Adrenal gland (tissue), 12 donors: ENCODE data around the gene TXNDC2. TPM values are rescaled to one million over a fixed set of nuclear protein-coding genes. Genes with fewer than 3 reads are reported as not detected.

ENCODE experiments used
- DNase-seq, 7 donors: peaks; one replicate each; pipeline ENCODE4 v3.0.0-alpha.2; 2019 to 2020
- H3K27ac ChIP-seq, 5 donors: fragments of 200-600 bp; sonication (generic) in 4 of 5; 1 replicate in 3 of 5; 2 replicates in 2 of 5; pipeline versions ENCODE4 v1.5.1 to v1.8.0; 2016 to 2020; ENCODE audit warnings: mild to moderate bottlenecking in 1 of 5
- H3K27me3 ChIP-seq: fragments of 200-600 bp; 2 replicates; pipeline ENCODE4 v1.8.0; 2021
- H3K36me3 ChIP-seq, 2 donors: fragments of 200-600 bp; replicated peaks in 1 of 2; 1 replicate in 1 of 2; 2 replicates in 1 of 2; pipeline versions ENCODE4 v1.5.1 to v1.8.0; 2018 to 2022
- H3K4me1 ChIP-seq, 2 donors: fragments of 200-600 bp; replicated peaks in 1 of 2; 1 replicate in 1 of 2; 2 replicates in 1 of 2; pipeline versions ENCODE4 v1.5.1 to v1.8.0; 2018 to 2021
- H3K4me3 ChIP-seq, 4 donors: fragments of 200-600 bp; sonication (generic) in 3 of 4; one replicate each; pipeline ENCODE4 v1.5.1; 2016 to 2018
- H3K9me3 ChIP-seq, 3 donors: fragments of 200-600 bp; sonication (generic) in 1 of 3; replicated peaks in 1 of 3; 1 replicate in 2 of 3; 2 replicates in 1 of 3; pipeline versions ENCODE4 v1.5.1 to v1.8.0; 2016 to 2021
- POLR2A ChIP-seq, 2 donors: fragments of 450-650 bp; IDR thresholded peaks; one replicate each; pipeline ENCODE4 v1.6.1; 2017; ENCODE audit warnings: antibody characterized with exemption in 2 of 2, mild to moderate bottlenecking in 2 of 2, moderate library complexity in 1 of 2
- WGBS, 4 donors: extraction: QIAGEN DNeasy Blood & Tissue Kit in 2 of 4; methylation state at CpG; one replicate each; pipeline versions ENCODE4 v1.1.5 to v1.1.7; 2013 to 2017; 5-methylcytosine and 5-hydroxymethylcytosine counted together
- intact Hi-C, 2 donors: fragments of 100-400 bp; cut with DNase I; formaldehyde crosslinking; loops; one replicate each; pipeline versions ENCODE4 v1.14.1 to v1.15.0; 2022 to 2023
- polyA plus RNA-seq, 3 donors: library from polyadenylated mRNA; stranded (reverse); fragments of 200-250 nt in 2 of 3; fragments of 350-450 nt in 1 of 3; fragmentation: Illumina TruSeq in 1 of 3; extraction: RNeasy Lipid Tissue Mini Kit (QIAGEN cat#74804) in 1 of 3; gene quantifications; one replicate each; pipeline ENCODE4 v1.2.3, GENCODE V29; 2013 to 2014
- total RNA-seq, 9 donors: library from RNA; depleted of rRNA in 4 of 9; stranded (reverse); fragments of >200 nt in 4 of 9; fragments of 120-200 nt in 1 of 9; fragmentation: NEBNext Ultra II Directional in 1 of 9; extraction: Animal tissue kit (Norgen Biotek cat#: 25700) in 1 of 9; gene quantifications; one replicate each; pipeline versions ENCODE4 v1.1.0 to v1.2.4, GENCODE V29; 2013 to 2023
- TF ChIP-seq, protein P1 (sequence below), 6 experiments: fragments of 450-650 bp in 4 of 6; fragments of 200-600 bp in 2 of 6; sonication (generic) in 1 of 6; IDR thresholded peaks; 1 replicate in 5 of 6; 2 replicates in 1 of 6; pipeline versions ENCODE4 v1.5.1 to v1.8.0; 2016 to 2021; ENCODE audit warnings: antibody characterized with exemption in 6 of 6, mild to moderate bottlenecking in 2 of 6, moderate library complexity in 1 of 6
- donor health status: healthy with polysubstance abuse.
- donor health status: Bipolar disorder and iron deficiency.
- donor health status: DM: yes; HTN: yes; CAD: no.
- donor health status: DM: no; HTN: no; CAD: no.
- donor health status: DM: no; HTN: no; CAD: no.
- donor health status: DM: yes; HTN: yes; CAD: no.

The TXNDC2 gene
- total and polyA plus RNA-seq, 12 donors, result 0.08 to 0.43 (median 0.22) TPM; not detected in 5

DNA sequence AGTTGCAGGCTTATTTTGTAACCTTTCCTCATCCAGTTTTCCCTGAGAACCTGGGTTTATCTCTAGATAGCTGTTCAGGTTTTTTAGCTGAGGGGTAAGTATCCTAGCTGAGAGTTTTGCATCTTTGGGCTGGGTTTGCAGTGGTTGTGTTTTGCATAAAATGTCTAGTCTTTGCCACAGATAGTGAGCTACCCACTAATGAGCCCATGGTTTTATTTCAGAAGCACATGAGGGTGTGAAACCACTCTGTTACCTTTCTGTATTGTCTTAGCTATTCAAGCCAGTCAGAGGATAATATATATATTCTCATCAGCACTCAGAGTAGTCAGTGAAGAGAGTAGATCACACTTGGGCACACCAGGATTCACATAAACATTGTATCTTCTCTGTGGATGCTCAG lies 24.6 kb upstream of the TXNDC2 start:
- Histone ChIP-seq H3K27ac (peak overlapping the region in 3 of 5 donors; percentile 16 to 74 (median 53)), H3K4me1 (peaks cover 7 to 25% of the 10 kb centered on the region in 2 donors), H3K4me3 (no peak overlapping the region), H3K36me3 (peaks cover 0 to 18% of the 10 kb centered on the region in 2 donors), H3K9me3 (no peaks in the 10 kb centered on the region), H3K27me3 (no peaks in the 10 kb centered on the region)
- no peak for DNase-seq
- TF ChIP-seq POLR2A (IDR thresholded peaks at IDR 0.05), result no peak
- TF ChIP-seq, protein P1, sequence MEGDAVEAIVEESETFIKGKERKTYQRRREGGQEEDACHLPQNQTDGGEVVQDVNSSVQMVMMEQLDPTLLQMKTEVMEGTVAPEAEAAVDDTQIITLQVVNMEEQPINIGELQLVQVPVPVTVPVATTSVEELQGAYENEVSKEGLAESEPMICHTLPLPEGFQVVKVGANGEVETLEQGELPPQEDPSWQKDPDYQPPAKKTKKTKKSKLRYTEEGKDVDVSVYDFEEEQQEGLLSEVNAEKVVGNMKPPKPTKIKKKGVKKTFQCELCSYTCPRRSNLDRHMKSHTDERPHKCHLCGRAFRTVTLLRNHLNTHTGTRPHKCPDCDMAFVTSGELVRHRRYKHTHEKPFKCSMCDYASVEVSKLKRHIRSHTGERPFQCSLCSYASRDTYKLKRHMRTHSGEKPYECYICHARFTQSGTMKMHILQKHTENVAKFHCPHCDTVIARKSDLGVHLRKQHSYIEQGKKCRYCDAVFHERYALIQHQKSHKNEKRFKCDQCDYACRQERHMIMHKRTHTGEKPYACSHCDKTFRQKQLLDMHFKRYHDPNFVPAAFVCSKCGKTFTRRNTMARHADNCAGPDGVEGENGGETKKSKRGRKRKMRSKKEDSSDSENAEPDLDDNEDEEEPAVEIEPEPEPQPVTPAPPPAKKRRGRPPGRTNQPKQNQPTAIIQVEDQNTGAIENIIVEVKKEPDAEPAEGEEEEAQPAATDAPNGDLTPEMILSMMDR (IDR thresholded peaks at IDR 0.05), result no peak
- intact Hi-C loops, result no loop called here

DNA sequence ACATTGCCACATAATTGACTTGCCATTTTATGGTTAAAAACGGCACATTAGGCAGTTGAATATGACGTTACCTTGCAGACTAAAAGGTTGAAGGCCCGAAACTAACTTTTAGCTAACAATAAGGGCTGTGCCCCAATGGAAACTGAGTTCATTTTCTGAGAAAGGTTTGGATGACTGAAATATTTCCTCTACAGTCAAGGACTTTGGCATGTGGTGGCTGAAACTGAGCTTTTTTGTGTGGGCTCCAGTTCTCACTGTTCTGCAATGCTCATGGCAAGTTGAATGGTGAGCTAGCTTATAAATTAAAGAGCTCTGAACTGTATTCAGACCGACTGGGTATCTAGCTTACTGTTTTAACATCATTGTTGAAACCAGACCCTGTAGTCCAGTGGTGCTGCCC lies 23.8 kb upstream of the TXNDC2 start:
- 39 to 46% (median 42%) methylated on average over 4 of the region's 4 CpGs for WGBS, 4 donors
- no peak overlapping the region for H3K4me3 ChIP-seq
- H3K36me3 ChIP-seq, result peaks cover 0 to 18% of the 10 kb centered on the region in 2 donors
- intact Hi-C loops, result no loop called here
- no peaks in the 10 kb centered on the region for H3K9me3 ChIP-seq
- peak overlapping the region in 4 of 5 donors; percentile 18 to 74 (median 42) for H3K27ac ChIP-seq
- peaks cover 0 to 17% of the 10 kb centered on the region in 2 donors for H3K4me1 ChIP-seq
- DNase-seq, result peak in 1 of 7 donors; percentile 60
- H3K27me3 ChIP-seq, result no peaks in the 10 kb centered on the region
- TF ChIP-seq, protein P1 (IDR thresholded peaks at IDR 0.05), result no peak

DNA sequence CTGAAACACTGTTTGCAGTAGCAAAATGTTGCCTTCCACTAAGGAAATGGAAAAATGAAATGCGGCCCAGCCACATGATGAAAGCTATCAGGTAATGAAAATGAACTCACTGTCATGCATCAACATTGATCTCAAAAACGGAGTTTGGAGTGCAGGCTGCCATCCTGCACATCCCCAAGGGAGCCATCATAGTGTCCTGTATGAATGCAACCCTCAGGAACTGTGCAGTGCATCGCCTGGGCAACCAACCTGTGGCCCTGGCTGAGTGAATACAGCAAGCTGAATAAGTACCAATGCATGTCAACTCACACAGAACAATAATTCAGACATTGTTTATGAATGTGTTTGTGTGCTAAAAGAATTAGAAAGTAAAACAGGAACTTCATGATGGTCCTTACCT lies 23.1 kb upstream of the TXNDC2 start:
- intact Hi-C loops, result no loop called here

DNA sequence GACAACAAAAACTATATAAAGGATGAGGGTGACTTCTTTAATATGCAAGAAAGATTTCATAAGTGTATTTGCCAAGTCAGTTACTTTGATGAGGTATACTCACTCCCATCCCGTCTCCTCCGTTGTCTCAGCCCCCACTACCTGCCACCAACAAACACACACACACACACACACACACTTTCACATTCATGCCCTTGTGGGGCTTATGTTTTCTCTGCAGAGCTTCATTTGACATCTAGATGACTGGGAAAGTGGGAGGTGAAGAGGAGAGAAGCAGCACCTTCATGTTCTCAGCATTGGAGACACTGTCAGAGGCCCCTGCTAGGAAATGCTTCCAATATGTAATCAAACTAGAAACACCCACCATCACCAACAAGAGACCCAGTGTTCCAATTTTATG lies 22.5 kb upstream of the TXNDC2 start:
- 38 to 94% (median 67%) methylated on average over 2 of the region's 2 CpGs for WGBS, 4 donors
- DNase-seq, result no peak
- TF ChIP-seq, protein P1 (IDR thresholded peaks at IDR 0.05), result no peak
- no peak for TF ChIP-seq POLR2A (IDR thresholded peaks at IDR 0.05)
- Histone ChIP-seq H3K4me3 (no peak overlapping the region), H3K4me1 (peaks cover 0 to 16% of the 10 kb centered on the region in 2 donors), H3K27me3 (no peaks in the 10 kb centered on the region), H3K9me3 (no peaks in the 10 kb centered on the region), H3K36me3 (peaks cover 0 to 18% of the 10 kb centered on the region in 2 donors), H3K27ac (no peak overlapping the region)
- intact Hi-C loops, result no loop called here

More for the DNA sequence above, 23.1 kb upstream of the TXNDC2 start:
- TF ChIP-seq, protein P1 (IDR thresholded peaks at IDR 0.05), result no peak
- TF ChIP-seq POLR2A (IDR thresholded peaks at IDR 0.05), result no peak
- WGBS, 4 donors, result 60 to 81% (median 66%) methylated on average over 3 of the region's 3 CpGs
- H3K27ac ChIP-seq, result peak overlapping the region in 1 of 5 donors; percentile 74
- peaks cover 0 to 16% of the 10 kb centered on the region in 2 donors for H3K4me1 ChIP-seq
- H3K36me3 ChIP-seq, result peaks cover 0 to 18% of the 10 kb centered on the region in 2 donors
- no peaks in the 10 kb centered on the region for H3K27me3 ChIP-seq
- H3K4me3 ChIP-seq, result no peak overlapping the region
- DNase-seq, result no peak
- no peaks in the 10 kb centered on the region for H3K9me3 ChIP-seq
